Mammary epithelial cell (primary cell): Measurements from ENCODE around the gene ABCC1.

Experiments
- EZH2 ChIP-seq: IDR thresholded peaks from 2 replicates; pipeline ENCODE4 v1.6.1; 2012; ENCODE audit warnings: low read length, inconsistent platforms, borderline replicate concordance
- TF ChIP-seq, protein P1 (sequence below), 2 donors: IDR thresholded peaks in 1 of 2; conservative IDR thresholded peaks in 1 of 2; 2 replicates each; pipeline ENCODE4 v1.5.1; 2011 to 2012; ENCODE audit warnings: inconsistent platforms in 2 of 2, low read length in 2 of 2, mild to moderate bottlenecking in 2 of 2, control low read depth in 1 of 2, low read depth in 1 of 2; ENCODE audit not compliant: insufficient read depth in 1 of 2; ENCODE audit errors: extremely low read depth in 1 of 2

DNA sequence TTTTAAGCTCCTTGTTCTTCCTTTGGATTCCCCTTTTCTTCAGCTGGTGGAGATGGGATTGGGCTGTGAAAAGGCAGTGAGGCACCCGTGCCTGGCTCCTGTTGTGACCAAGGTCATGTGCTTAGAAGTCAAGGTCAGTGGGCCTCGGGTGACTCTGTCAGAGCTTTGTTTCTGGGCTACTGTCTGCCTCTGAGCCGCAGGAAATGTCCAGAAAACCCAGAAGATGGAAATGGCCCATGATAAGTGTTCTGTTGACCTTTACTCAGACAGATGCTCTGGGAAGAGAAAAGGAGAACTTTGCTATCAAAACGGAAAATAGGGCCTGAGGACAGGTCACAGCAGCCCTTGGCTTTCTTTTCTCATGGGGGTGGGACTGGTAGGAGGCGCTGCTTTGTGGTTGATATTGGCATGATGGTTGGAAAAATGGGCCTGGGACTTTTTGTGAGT lies 2.9 kb downstream of the ABCC1 start:
- TF ChIP-seq, protein P1, sequence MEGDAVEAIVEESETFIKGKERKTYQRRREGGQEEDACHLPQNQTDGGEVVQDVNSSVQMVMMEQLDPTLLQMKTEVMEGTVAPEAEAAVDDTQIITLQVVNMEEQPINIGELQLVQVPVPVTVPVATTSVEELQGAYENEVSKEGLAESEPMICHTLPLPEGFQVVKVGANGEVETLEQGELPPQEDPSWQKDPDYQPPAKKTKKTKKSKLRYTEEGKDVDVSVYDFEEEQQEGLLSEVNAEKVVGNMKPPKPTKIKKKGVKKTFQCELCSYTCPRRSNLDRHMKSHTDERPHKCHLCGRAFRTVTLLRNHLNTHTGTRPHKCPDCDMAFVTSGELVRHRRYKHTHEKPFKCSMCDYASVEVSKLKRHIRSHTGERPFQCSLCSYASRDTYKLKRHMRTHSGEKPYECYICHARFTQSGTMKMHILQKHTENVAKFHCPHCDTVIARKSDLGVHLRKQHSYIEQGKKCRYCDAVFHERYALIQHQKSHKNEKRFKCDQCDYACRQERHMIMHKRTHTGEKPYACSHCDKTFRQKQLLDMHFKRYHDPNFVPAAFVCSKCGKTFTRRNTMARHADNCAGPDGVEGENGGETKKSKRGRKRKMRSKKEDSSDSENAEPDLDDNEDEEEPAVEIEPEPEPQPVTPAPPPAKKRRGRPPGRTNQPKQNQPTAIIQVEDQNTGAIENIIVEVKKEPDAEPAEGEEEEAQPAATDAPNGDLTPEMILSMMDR (conservative IDR thresholded peaks at IDR 0.05 in 1 of 2, IDR thresholded peaks at IDR 0.05 in 1 of 2; ENCODE audit: extremely low read depth in 1 of 2, insufficient read depth in 1 of 2, low read depth in 1 of 2, low read length in 2 of 2): no peak
- TF ChIP-seq EZH2: no peak
